K562 (cell line): Measurements from ENCODE around the gene ZNF609. TPM values are rescaled to one million over a fixed set of nuclear protein-coding genes. Genes with fewer than 3 reads are reported as not detected.
"Not testable (repeated sequence)": the region's sequence is repeated elsewhere in the genome, so short reads cannot be mapped to it uniquely, and the experiment has no call there.

Experiments used
- ATAC-seq: fragments of 200-7000 bp; cut with Tn5 transposase; 3 replicates; pipeline ENCODE4 v1.9.1; 2020; ENCODE audit warnings: moderate library complexity
- BruUV-seq: library from RNA; stranded (reverse); fragments of 400-500 nt; replicated peaks from 2 replicates; lab custom pipeline; 2021; lab: Mats Ljungman, UMichigan
- CTCF ChIA-PET: fragments of 300-600 bp; formaldehyde crosslinking; extraction: SDS; loops from one replicate; lab custom pipeline; 2021; ENCODE audit warnings: low intra/inter-chr PET ratio; lab: Yijun Ruan, JAX
- POLR2A ChIA-PET: fragments of 300-600, 350-650 bp; sonication (Branson Sonifier 250); formaldehyde crosslinking; extraction: SDS; loops from one replicate; lab custom pipeline; 2021; ENCODE audit warnings: antibody characterized with exemption, inconsistent platforms; lab: Yijun Ruan, JAX
- DNase-seq, 4 experiments: peaks; one replicate each; pipeline versions ENCODE4 v3.0.0 to v3.0.0-alpha.2; 2011 to 2018; ENCODE audit warnings: low spot score in 3 of 4, mixed read lengths in 3 of 4; ENCODE audit errors: extremely low read depth in 1 of 4
- FAIRE-seq: peaks from 2 replicates; lab custom pipeline; 2011; peaks lifted over from hg19 to GRCh38; lab: Jason Lieb, UNC
- H2AFZ ChIP-seq: 2 replicates; pipeline ENCODE4 v1.6.0; 2011; ENCODE audit warnings: low read depth, low read length, control low read depth, inconsistent platforms
- H3K27ac ChIP-seq: fragments of 200-600 bp; 3 replicates; pipeline ENCODE4 v1.8.0; 2011; ENCODE audit warnings: low read depth, mild to moderate bottlenecking, control low read depth, inconsistent platforms, low read length, moderate library complexity, mixed read lengths; ENCODE audit errors: extremely low read depth
- H3K27me3 ChIP-seq, 2 experiments: fragments of 300-600 bp in 1 of 2; 2 replicates in 1 of 2; 3 replicates in 1 of 2; pipeline versions ENCODE4 v1.6.0 to v1.8.0; 2011; ENCODE audit warnings: inconsistent platforms in 2 of 2, low read length in 2 of 2, mild to moderate bottlenecking in 1 of 2, mixed read lengths in 1 of 2, moderate library complexity in 1 of 2; ENCODE audit not compliant: control insufficient read depth in 2 of 2, insufficient read depth in 2 of 2
- H3K36me3 ChIP-seq: fragments of 300-600 bp; 3 replicates; pipeline ENCODE4 v1.8.0; 2011; ENCODE audit warnings: mild to moderate bottlenecking, low read length, inconsistent platforms; ENCODE audit not compliant: control insufficient read depth, insufficient read depth
- H3K4me1 ChIP-seq, 2 experiments: fragments of 200-600 bp in 1 of 2; replicated peaks in 1 of 2; 2 replicates in 1 of 2; 3 replicates in 1 of 2; pipeline versions ENCODE4 v1.5.1 to v1.8.0; 2011; ENCODE audit warnings: inconsistent platforms in 2 of 2, low read length in 2 of 2, mild to moderate bottlenecking in 1 of 2, mixed read lengths in 1 of 2, moderate library complexity in 1 of 2; ENCODE audit not compliant: control insufficient read depth in 2 of 2, insufficient read depth in 2 of 2
- H3K4me2 ChIP-seq: 2 replicates; pipeline ENCODE4 v1.6.1; 2011; ENCODE audit warnings: low read length, control low read depth, inconsistent platforms, mixed read lengths; ENCODE audit not compliant: insufficient read depth
- H3K4me3 ChIP-seq: fragments of 200-600 bp; sonication (generic), shearing (Covaris generic); 2 replicates; pipeline ENCODE4 v1.5.1; 2016; ENCODE audit warnings: control low read depth, inconsistent platforms
- H3K79me2 ChIP-seq: fragments of 200-600 bp; 3 replicates; pipeline ENCODE4 v1.8.0; 2011; ENCODE audit warnings: low read length, inconsistent platforms; ENCODE audit not compliant: control insufficient read depth, insufficient read depth
- H3K9ac ChIP-seq, 2 experiments: 2 replicates each; pipeline versions ENCODE4 v1.6.0 to v1.6.1; 2011; ENCODE audit warnings: low read depth in 2 of 2, low read length in 2 of 2, control low read depth in 1 of 2, inconsistent platforms in 1 of 2, mild to moderate bottlenecking in 1 of 2, mixed read lengths in 1 of 2; ENCODE audit not compliant: insufficient read depth in 1 of 2
- H3K9me1 ChIP-seq: one replicate; pipeline ENCODE4 v1.6.0; 2011; ENCODE audit warnings: inconsistent platforms, mild to moderate bottlenecking, low read length, moderate library complexity; ENCODE audit not compliant: control insufficient read depth, insufficient read depth
- H3K9me3 ChIP-seq: replicated peaks from 2 replicates; pipeline ENCODE4 v1.5.1; 2011; ENCODE audit warnings: low read depth, low read length, inconsistent platforms; ENCODE audit not compliant: control insufficient read depth, insufficient read depth
- H4K20me1 ChIP-seq: replicated peaks from 2 replicates; pipeline ENCODE4 v1.6.1; 2011; ENCODE audit warnings: low read length, inconsistent platforms, mixed read lengths; ENCODE audit not compliant: control insufficient read depth, insufficient read depth
- ARID1B ChIP-seq: fragments of 450-650 bp; IDR thresholded peaks from 2 replicates; pipeline ENCODE4 v1.6.1; 2016; ENCODE audit warnings: antibody characterized with exemption, mild to moderate bottlenecking, inconsistent platforms
- CBFA2T3 ChIP-seq: fragments of 450-650 bp; IDR thresholded peaks from 2 replicates; pipeline ENCODE4 v1.6.1; 2017
- FOXJ3 ChIP-seq: sonication (generic); formaldehyde crosslinking; IDR thresholded peaks from 2 replicates; pipeline ENCODE4 v1.4.0; 2020; ENCODE audit warnings: mild to moderate bottlenecking, missing genetic modification reagents
- KAT8 ChIP-seq: fragments of 450-650 bp; IDR thresholded peaks from 2 replicates; pipeline ENCODE4 v1.6.1; 2016; ENCODE audit warnings: low read depth, mild to moderate bottlenecking
- NCOR1 ChIP-seq: fragments of 450-650 bp; IDR thresholded peaks from 2 replicates; pipeline ENCODE4 v1.6.1; 2016; ENCODE audit warnings: mild to moderate bottlenecking, moderate library complexity
- NONO ChIP-seq, 2 experiments: fragments of 200-400 bp in 1 of 2; fragments of 450-650 bp in 1 of 2; formaldehyde crosslinking in 1 of 2; IDR thresholded peaks; 2 replicates each; pipeline ENCODE4 v1.6.1; 2017; ENCODE audit warnings: low read depth in 2 of 2, mild to moderate bottlenecking in 2 of 2, moderate library complexity in 2 of 2, low read length in 1 of 2
- OTX1 ChIP-seq: fragments of 450-650 bp; formaldehyde crosslinking; IDR thresholded peaks from 2 replicates; pipeline ENCODE4 v1.4.0; 2022; ENCODE audit warnings: mild to moderate bottlenecking
- PHF20 ChIP-seq: fragments of 450-650 bp; IDR thresholded peaks from 2 replicates; pipeline ENCODE4 v1.6.1; 2018; ENCODE audit not compliant: partially characterized antibody
- POLR2AphosphoS5 ChIP-seq: IDR thresholded peaks from 2 replicates; pipeline ENCODE4 v1.6.1; 2011; ENCODE audit warnings: mild to moderate bottlenecking, low read depth, low read length, moderate library complexity; ENCODE audit not compliant: control insufficient read depth, insufficient read depth
- SMAD1 ChIP-seq: fragments of 150-350 bp; IDR thresholded peaks from 2 replicates; pipeline ENCODE4 v1.6.1; 2014; ENCODE audit warnings: low read length, low read depth; ENCODE audit not compliant: partially characterized antibody
- ZNF140 ChIP-seq: fragments of 250-450 bp; sonication (Bioruptor Pico); IDR thresholded peaks from 2 replicates; pipeline ENCODE4 v1.8.0; 2021; ENCODE audit warnings: moderate library complexity, mild to moderate bottlenecking, inconsistent platforms
- ZNF224 ChIP-seq: sonication (generic); formaldehyde crosslinking; IDR thresholded peaks from 2 replicates; pipeline ENCODE4 v1.8.0; 2022; ENCODE audit warnings: mild to moderate bottlenecking, missing genetic modification reagents
- ZNF347 ChIP-seq: fragments of 450-650 bp; formaldehyde crosslinking; IDR thresholded peaks from 2 replicates; pipeline ENCODE4 v1.4.0; 2020; ENCODE audit warnings: low read depth, mild to moderate bottlenecking, moderate library complexity
- ZNF76 ChIP-seq: fragments of 250-450 bp; sonication (Bioruptor Pico); IDR thresholded peaks from 2 replicates; pipeline ENCODE4 v1.4.0; 2020; ENCODE audit warnings: mild to moderate bottlenecking, moderate library complexity, borderline replicate concordance
- WGBS: fragments of 100-300 bp; shearing (Covaris generic); methylation state at CpG from one replicate; pipeline ENCODE4 v1.1.6; 2016; ENCODE audit warnings: low coverage, mixed read lengths; ENCODE audit not compliant: insufficient coverage; ENCODE audit errors: missing lambda C conversion rate; 5-methylcytosine and 5-hydroxymethylcytosine counted together
- in situ Hi-C: fragments of 300-500 bp; cut with MboI; formaldehyde crosslinking; loops from 4 replicates; pipeline ENCODE4 v1.15.0; 2018; ENCODE audit warnings: inconsistent platforms, mixed read lengths
- intact Hi-C: fragments of 100-400 bp; cut with micrococcal nuclease; formaldehyde crosslinking; loops from 2 replicates; pipeline ENCODE4 v1.14.2; 2022
- polyA plus RNA-seq, 8 experiments: library from polyadenylated mRNA; depleted of rRNA in 4 of 8; stranded (reverse) in 5 of 8; unstranded in 3 of 8; fragments of >200 nt; fragmentation: Nextera tagmentation in 2 of 8; fragmentation: Illumina TruSeq in 1 of 8; extraction: Ambion mirVana in 2 of 8; extraction: Trizol in 1 of 8; gene quantifications; 2 replicates each; pipeline versions ENCODE4 v1.2.1 to v1.2.3, GENCODE V29; 2011 to 2014; ENCODE audit warnings: inconsistent platforms in 1 of 8, missing spikeins in 1 of 8
- total RNA-seq, 7 experiments: library from RNA; depleted of rRNA in 6 of 7; stranded (reverse); fragments of >200 nt in 6 of 7; fragmentation: Illumina TruSeq in 2 of 7; extraction: Trizol in 2 of 7; gene quantifications; 2 replicates each; pipeline versions ENCODE4 v1.2.1 to v1.2.3, GENCODE V29; 2011 to 2021; ENCODE audit warnings: low replicate concordance in 1 of 7

ZNF609 gene
- total and polyA plus RNA-seq, 9 of the 15 experiments (the other 6 are each of a cell fraction or from before 2014, with no cell fraction given): 3.0 to 38.7 (median 17.8) TPM

GRCh38 chr15:64495968-64496367, 35.6 kb downstream of the ZNF609 start:
- H3K27ac ChIP-seq, H3K9me1 ChIP-seq, BruUV-seq, H3K9ac ChIP-seq, in situ Hi-C loops, CTCF ChIA-PET, H2AFZ ChIP-seq, H3K27me3 ChIP-seq, POLR2A ChIA-PET, H3K4me1 ChIP-seq, H3K9me3 ChIP-seq, FAIRE-seq, intact Hi-C loops, H3K4me2 ChIP-seq, H3K4me3 ChIP-seq: not testable (repeated sequence)
- Histone ChIP-seq H3K79me2 (peaks cover 70% of the 10 kb centered on the region), H3K36me3 (peaks cover 50% of the 10 kb centered on the region), H4K20me1 (peaks cover 20% of the 10 kb centered on the region; the same call in 1 of the 2 replicates)
- WGBS: 82% methylated on average over 2 of the region's 2 CpGs
- TF ChIP-seq CBFA2T3 (peak; percentile 62), ARID1B (peak; percentile 29; the same call in 1 of the 2 replicates), NCOR1 (peak; percentile 25; the same call in 1 of the 2 replicates)
- DNase-seq (peak in 1 of 4 experiments; percentile 16), ATAC-seq (peak; percentile 47; the same call in 2 of the 3 replicates)

- FAIRE-seq (peak; percentile 42), DNase-seq (no peak), ATAC-seq (no peak)
- H3K9me1 ChIP-seq: no peaks in the 10 kb centered on the region
- H3K36me3 ChIP-seq: peaks cover 79% of the 10 kb centered on the region
- peaks cover 26% of the 10 kb centered on the region; the same call in 1 of the 2 replicates for H4K20me1 ChIP-seq
- no peaks in the 10 kb centered on the region for H3K27me3 ChIP-seq
- intact Hi-C loops (no loop called here), in situ Hi-C loops (no loop called here)
- H3K9ac ChIP-seq: no peak overlapping the region
- CTCF ChIA-PET: no interaction called here
- H3K4me1 ChIP-seq: peaks cover 3 to 12% of the 10 kb centered on the region in 2 experiments; a peak in 2 of 5 replicates
- H3K9me3 ChIP-seq: no peaks in the 10 kb centered on the region
- H3K27ac ChIP-seq: no peak overlapping the region
- H3K4me2 ChIP-seq: no peak overlapping the region
- H3K4me3 ChIP-seq: no peak overlapping the region
- no peak overlapping the region for H2AFZ ChIP-seq
- TF ChIP-seq PHF20: no peak
- TF ChIP-seq POLR2AphosphoS5: no peak
- no peak for TF ChIP-seq NONO (IDR thresholded peaks at IDR 0.05; ENCODE audit: low read depth in 2 of 2, low read length in 1 of 2)
- TF ChIP-seq ZNF224 (CRISPR knock-in tag): no peak
- no peak for TF ChIP-seq ZNF76
- TF ChIP-seq SMAD1: no peak
- TF ChIP-seq KAT8: no peak
- TF ChIP-seq OTX1 (CRISPR knock-in tag): no peak
- TF ChIP-seq ZNF140 (CRISPR knock-in tag): no peak
- no peak for TF ChIP-seq ZNF347 (CRISPR knock-in tag)
- TF ChIP-seq FOXJ3 (CRISPR knock-in tag): no peak
- H3K79me2 ChIP-seq: peaks cover 85% of the 10 kb centered on the region
- no TSS peak for BruUV-seq
- POLR2A ChIA-PET: interaction anchor here (0.6 to 3.1 kb wide), 4 partner anchors 10 to 29 kb away, joined by 3 to 16 read pairs (median 4); no protein-coding TSS in a partner anchor
- 56% methylated on average over 3 of the region's 3 CpGs for WGBS
Observed at GRCh38 chr15:64500695-64501395, 40.5 kb downstream of the ZNF609 start.
